A673 (cell line): ENCODE data around the gene TRIM37. TPM values are rescaled to one million over a fixed set of nuclear protein-coding genes. Genes with fewer than 3 reads are reported as not detected.
"Not testable (repeated sequence)": the region's sequence is repeated elsewhere in the genome, so short reads cannot be mapped to it uniquely, and the experiment has no call there.

Experiments used
- BruUV-seq: library from RNA; stranded (reverse); fragments of 400-500 nt; replicated peaks from 2 replicates; lab custom pipeline; 2021; lab: Mats Ljungman, UMichigan
- CTCF ChIA-PET: fragments of 300-600 bp; sonication (Branson Sonifier 250); formaldehyde crosslinking; loops from one replicate; lab custom pipeline; 2022; ENCODE audit warnings: antibody characterized with exemption; lab: Charles Lee
- POLR2A ChIA-PET: fragments of 300-600 bp; sonication (Branson Sonifier 250); formaldehyde crosslinking; loops from one replicate; lab custom pipeline; 2022; ENCODE audit warnings: antibody characterized with exemption; ENCODE audit not compliant: low non-redundant PET; lab: Charles Lee
- DNase-seq: peaks from one replicate; pipeline ENCODE4 v3.0.0-alpha.2; 2015; ENCODE audit warnings: low spot score
- H3K27ac ChIP-seq: fragments of 200-600 bp; sonication (generic); 2 replicates; pipeline ENCODE4 v1.5.1; 2016; ENCODE audit warnings: mixed run types, low read depth, mild to moderate bottlenecking, mixed read lengths, antibody characterized with exemption, low read length; ENCODE audit not compliant: poor library complexity, severe bottlenecking
- H3K27me3 ChIP-seq: fragments of 200-600 bp; sonication (generic); replicated peaks from 2 replicates; pipeline ENCODE4 v1.6.1; 2017; ENCODE audit warnings: mixed run types, low read depth, mild to moderate bottlenecking, mixed read lengths, antibody characterized with exemption, low read length; ENCODE audit not compliant: insufficient read depth, poor library complexity
- H3K36me3 ChIP-seq: fragments of 200-600 bp; sonication (generic); 2 replicates; pipeline ENCODE4 v1.6.1; 2016; ENCODE audit warnings: mixed run types, mild to moderate bottlenecking, mixed read lengths, antibody characterized with exemption, low read length; ENCODE audit not compliant: insufficient read depth, poor library complexity, severe bottlenecking
- H3K4me1 ChIP-seq: fragments of 200-600 bp; sonication (generic); 2 replicates; pipeline ENCODE4 v1.6.1; 2017; ENCODE audit warnings: mixed run types, mild to moderate bottlenecking, mixed read lengths, antibody characterized with exemption, low read length; ENCODE audit not compliant: insufficient read depth, poor library complexity, severe bottlenecking
- H3K4me3 ChIP-seq: fragments of 200-600 bp; sonication (generic); 2 replicates; pipeline ENCODE4 v1.5.1; 2016; ENCODE audit warnings: low read depth, mixed run types, mild to moderate bottlenecking, mixed read lengths, low read length; ENCODE audit not compliant: poor library complexity, severe bottlenecking
- H3K9me3 ChIP-seq: fragments of 200-600 bp; sonication (generic); 2 replicates; pipeline ENCODE4 v1.6.1; 2016; ENCODE audit warnings: mixed run types, low read depth, mild to moderate bottlenecking, mixed read lengths, antibody characterized with exemption, low read length; ENCODE audit not compliant: poor library complexity, severe bottlenecking
- EZH2 ChIP-seq: fragments of 200-600 bp; sonication (generic); IDR thresholded peaks from 2 replicates; pipeline ENCODE4 v1.6.1; 2017; ENCODE audit warnings: borderline replicate concordance, low read depth, mild to moderate bottlenecking, mixed read lengths, antibody characterized with exemption, low read length; ENCODE audit not compliant: poor library complexity, severe bottlenecking
- intact Hi-C: fragments of 100-400 bp; cut with micrococcal nuclease; formaldehyde crosslinking; loops from one replicate; pipeline ENCODE4 v1.10.0; 2022; ENCODE audit not compliant: unreplicated experiment
- total RNA-seq: library from RNA; stranded (reverse); gene quantifications from 2 replicates; pipeline ENCODE4 v1.2.3, GENCODE V29; 2021
- TF ChIP-seq, protein P1 (sequence below): fragments of 300-800, 200-600 bp; sonication (generic); conservative IDR thresholded peaks from 2 replicates; pipeline ENCODE4 v1.5.1; 2017; ENCODE audit warnings: low read depth, mild to moderate bottlenecking, antibody characterized with exemption, low read length, moderate library complexity, mixed read lengths

Gene TRIM37
- total RNA-seq, 1 experiment from 2014 or later, result 39.4 TPM

DNA sequence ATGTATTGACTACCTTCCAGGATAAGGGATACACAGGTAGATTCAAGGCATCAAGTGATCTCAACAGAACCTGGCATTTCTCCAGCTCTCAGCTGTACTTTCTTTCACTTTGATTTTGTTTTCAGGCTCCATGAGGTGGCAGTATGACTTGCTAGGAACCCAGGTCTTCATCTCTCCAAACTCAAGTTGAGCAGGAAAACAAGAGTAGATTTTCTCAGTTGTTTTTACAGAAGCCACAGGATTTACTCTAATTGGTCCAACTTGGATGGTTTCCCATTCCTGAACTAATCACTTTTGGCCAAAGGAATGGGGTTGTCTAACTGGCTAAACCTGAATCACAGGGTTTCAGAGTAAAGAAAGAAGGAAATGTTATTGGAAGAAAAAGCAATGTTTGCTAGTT lies 146.6 kb downstream of the TRIM37 start:
- Histone ChIP-seq H3K27ac (no peak overlapping the region), H3K4me1 (no peaks in the 10 kb centered on the region), H3K9me3 (no peaks in the 10 kb centered on the region), H3K27me3 (no peaks in the 10 kb centered on the region), H3K36me3 (no peaks in the 10 kb centered on the region), H3K4me3 (no peak overlapping the region)
- peak; percentile 61 for DNase-seq
- POLR2A ChIA-PET, result no interaction called here
- CTCF ChIA-PET, result no interaction called here
- BruUV-seq, result no TSS peak
- intact Hi-C loops, result no loop called here
- TF ChIP-seq, protein P1, sequence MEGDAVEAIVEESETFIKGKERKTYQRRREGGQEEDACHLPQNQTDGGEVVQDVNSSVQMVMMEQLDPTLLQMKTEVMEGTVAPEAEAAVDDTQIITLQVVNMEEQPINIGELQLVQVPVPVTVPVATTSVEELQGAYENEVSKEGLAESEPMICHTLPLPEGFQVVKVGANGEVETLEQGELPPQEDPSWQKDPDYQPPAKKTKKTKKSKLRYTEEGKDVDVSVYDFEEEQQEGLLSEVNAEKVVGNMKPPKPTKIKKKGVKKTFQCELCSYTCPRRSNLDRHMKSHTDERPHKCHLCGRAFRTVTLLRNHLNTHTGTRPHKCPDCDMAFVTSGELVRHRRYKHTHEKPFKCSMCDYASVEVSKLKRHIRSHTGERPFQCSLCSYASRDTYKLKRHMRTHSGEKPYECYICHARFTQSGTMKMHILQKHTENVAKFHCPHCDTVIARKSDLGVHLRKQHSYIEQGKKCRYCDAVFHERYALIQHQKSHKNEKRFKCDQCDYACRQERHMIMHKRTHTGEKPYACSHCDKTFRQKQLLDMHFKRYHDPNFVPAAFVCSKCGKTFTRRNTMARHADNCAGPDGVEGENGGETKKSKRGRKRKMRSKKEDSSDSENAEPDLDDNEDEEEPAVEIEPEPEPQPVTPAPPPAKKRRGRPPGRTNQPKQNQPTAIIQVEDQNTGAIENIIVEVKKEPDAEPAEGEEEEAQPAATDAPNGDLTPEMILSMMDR, result peak; percentile 47
- no peak for TF ChIP-seq EZH2

DNA sequence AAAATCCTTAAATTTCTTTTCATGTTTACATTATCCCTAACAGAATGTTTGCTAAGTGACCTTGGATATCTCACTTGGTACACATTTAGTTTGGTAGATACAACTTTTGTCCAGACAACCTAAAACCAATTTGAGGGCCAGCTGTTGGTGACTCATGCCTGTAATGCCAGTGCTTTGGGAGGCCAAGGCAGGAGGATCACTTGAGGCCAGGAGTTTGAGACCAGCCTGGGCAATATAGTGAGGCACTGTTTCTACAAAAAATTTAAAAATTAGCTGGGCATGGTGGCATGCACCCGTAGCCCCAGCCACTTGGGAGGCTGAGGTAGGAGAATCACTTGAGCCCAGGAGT lies 149.0 kb downstream of the TRIM37 start:
- H3K9me3 ChIP-seq, BruUV-seq, CTCF ChIA-PET, intact Hi-C loops, H3K4me1 ChIP-seq, H3K4me3 ChIP-seq, H3K27ac ChIP-seq, H3K27me3 ChIP-seq, H3K36me3 ChIP-seq, DNase-seq, POLR2A ChIA-PET: not testable (repeated sequence)

GRCh38 chr17:58956997-58957724 lies 149.5 kb downstream of the TRIM37 start:
- CTCF ChIA-PET, result no interaction called here

GRCh38 chr17:58954358-58954757 lies 152.3 kb downstream of the TRIM37 start:
- CTCF ChIA-PET, BruUV-seq, intact Hi-C loops, H3K4me1 ChIP-seq, H3K27me3 ChIP-seq, POLR2A ChIA-PET, DNase-seq, H3K4me3 ChIP-seq, H3K27ac ChIP-seq, H3K36me3 ChIP-seq: not testable (repeated sequence)
- peaks cover 13% of the 10 kb centered on the region for H3K9me3 ChIP-seq

More at GRCh38 chr17:58956997-58957724, 149.5 kb downstream of the TRIM37 start:
- TF ChIP-seq, protein P1, result no peak
- TF ChIP-seq EZH2, result no peak
- Histone ChIP-seq H3K4me1 (no peaks in the 10 kb centered on the region), H3K36me3 (no peaks in the 10 kb centered on the region), H3K9me3 (no peaks in the 10 kb centered on the region), H3K27me3 (no peaks in the 10 kb centered on the region), H3K4me3 (no peak overlapping the region), H3K27ac (no peak overlapping the region)
- no TSS peak for BruUV-seq
- intact Hi-C loops, result no loop called here
- DNase-seq, result peak; percentile 15
- POLR2A ChIA-PET, result no interaction called here
